ENCODE data around the gene PHYKPL. TPM values are rescaled to one million over a fixed set of nuclear protein-coding genes. Genes with fewer than 3 reads are reported as not detected.

Gene PHYKPL
- total and polyA plus RNA-seq, 12 donors = 15.0 to 125 (median 62.4) TPM

DNA sequence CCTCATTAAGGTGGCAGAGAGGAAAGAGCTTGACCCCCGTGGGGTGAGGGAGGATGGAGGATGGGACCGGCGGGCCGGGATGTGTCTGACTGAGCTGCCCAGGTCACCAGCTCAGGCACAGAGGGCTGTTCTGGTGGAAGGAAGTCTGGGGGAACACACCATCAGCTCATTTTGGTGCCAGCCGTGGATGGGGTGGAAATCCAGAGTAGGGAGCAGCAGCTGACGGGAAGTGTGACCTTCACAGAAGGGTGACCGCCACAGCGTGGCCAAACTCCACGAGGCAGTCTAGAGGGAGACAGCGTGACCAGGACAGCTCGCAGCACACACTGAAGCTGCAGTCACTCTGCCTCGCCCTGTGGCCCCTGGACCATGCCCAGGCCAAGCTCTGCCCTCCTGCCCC is 45.3 kb upstream of the PHYKPL start:
- no peak for TF ChIP-seq POLR2A (IDR thresholded peaks at IDR 0.05)
- TF ChIP-seq, protein P1, sequence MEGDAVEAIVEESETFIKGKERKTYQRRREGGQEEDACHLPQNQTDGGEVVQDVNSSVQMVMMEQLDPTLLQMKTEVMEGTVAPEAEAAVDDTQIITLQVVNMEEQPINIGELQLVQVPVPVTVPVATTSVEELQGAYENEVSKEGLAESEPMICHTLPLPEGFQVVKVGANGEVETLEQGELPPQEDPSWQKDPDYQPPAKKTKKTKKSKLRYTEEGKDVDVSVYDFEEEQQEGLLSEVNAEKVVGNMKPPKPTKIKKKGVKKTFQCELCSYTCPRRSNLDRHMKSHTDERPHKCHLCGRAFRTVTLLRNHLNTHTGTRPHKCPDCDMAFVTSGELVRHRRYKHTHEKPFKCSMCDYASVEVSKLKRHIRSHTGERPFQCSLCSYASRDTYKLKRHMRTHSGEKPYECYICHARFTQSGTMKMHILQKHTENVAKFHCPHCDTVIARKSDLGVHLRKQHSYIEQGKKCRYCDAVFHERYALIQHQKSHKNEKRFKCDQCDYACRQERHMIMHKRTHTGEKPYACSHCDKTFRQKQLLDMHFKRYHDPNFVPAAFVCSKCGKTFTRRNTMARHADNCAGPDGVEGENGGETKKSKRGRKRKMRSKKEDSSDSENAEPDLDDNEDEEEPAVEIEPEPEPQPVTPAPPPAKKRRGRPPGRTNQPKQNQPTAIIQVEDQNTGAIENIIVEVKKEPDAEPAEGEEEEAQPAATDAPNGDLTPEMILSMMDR (IDR thresholded peaks at IDR 0.05) = no peak
- DNase-seq = no peak
- Histone ChIP-seq H3K27ac (no peak overlapping the region), H3K4me3 (no peak overlapping the region), H3K9me3 (replicated peaks in 1 of 3) (no peaks in the 10 kb centered on the region), H3K36me3 (replicated peaks in 1 of 2) (no peaks in the 10 kb centered on the region), H3K4me1 (replicated peaks in 1 of 2) (peaks cover 0 to 2% of the 10 kb centered on the region in 2 donors), H3K27me3 (no peaks in the 10 kb centered on the region)
- intact Hi-C loops (cut with DNase I) = no loop called here
- WGBS, 4 donors = 57 to 92% (median 67%) methylated on average over 4 to 12 of the region's 12 CpGs

DNA sequence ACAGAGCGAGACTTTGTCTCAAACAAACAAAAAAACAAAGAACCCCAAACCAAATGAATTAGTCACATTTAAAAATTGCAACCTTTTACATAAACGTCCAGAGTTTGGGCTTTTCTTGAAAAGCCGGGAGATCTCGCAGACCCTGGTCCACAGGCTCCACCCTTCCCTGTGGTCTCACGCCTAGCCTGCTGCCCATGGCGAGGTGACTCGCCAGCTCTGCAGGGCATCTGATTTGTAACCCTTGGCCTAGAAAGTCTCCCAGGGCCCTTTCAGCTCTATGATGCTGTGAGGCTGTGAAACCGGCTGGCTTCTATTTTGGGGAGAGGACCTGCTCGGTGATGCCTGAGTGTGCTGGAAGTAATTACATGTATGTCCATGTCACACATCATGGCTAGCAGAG is 44.7 kb upstream of the PHYKPL start:
- H3K4me3 ChIP-seq = no peak overlapping the region
- peaks cover 0 to 2% of the 10 kb centered on the region in 2 donors for H3K4me1 ChIP-seq (replicated peaks in 1 of 2)
- no peak overlapping the region for H3K27ac ChIP-seq
- WGBS, 4 donors = 77 to 85% (median 84%) methylated on average over 8 to 9 of the region's 9 CpGs
- TF ChIP-seq, protein P1 (IDR thresholded peaks at IDR 0.05) = no peak
- TF ChIP-seq POLR2A (IDR thresholded peaks at IDR 0.05) = no peak
- H3K9me3 ChIP-seq (replicated peaks in 1 of 3) = no peaks in the 10 kb centered on the region
- no peaks in the 10 kb centered on the region for H3K27me3 ChIP-seq
- intact Hi-C loops (cut with DNase I) = no loop called here
- no peak for DNase-seq
- H3K36me3 ChIP-seq (replicated peaks in 1 of 2) = no peaks in the 10 kb centered on the region

DNA sequence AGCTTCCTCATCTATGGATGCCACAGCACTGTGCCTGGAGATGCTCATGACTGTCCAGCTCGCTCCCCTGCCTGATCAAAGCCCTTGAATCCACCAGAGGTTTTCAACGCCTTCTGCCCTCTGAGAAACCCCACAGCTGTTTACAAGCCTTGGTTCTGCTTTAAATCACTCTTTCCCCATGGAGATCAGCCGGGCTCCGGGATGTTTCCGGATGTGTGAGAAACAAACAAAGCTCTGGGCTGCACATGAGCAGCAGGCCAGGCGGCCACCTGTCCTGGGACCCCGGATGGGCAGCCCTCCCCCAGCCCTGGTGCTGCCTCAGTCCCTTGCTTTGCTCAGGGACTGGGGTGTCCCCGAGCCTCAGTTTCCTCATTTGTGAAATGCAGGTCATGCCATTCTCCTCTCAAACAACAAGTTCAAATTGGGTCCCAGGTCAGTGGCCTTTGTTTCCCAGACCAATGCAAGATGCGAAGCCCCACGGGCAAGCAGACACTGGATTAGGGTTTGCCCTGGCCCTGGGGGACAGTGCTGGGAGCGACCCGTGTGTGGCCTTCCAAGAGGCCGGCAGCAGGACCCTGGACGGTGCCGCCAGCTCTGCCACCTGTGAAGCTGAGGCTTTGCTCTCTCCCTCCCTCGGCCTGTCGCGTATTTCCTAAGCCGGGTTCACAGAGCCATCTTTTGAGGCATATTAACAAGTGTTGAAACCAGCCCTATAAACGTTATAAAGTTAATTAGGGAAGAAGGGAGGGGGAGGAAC is 42.4 kb upstream of the PHYKPL start:
- intact Hi-C loops (cut with DNase I) = no loop called here
- no peak overlapping the region for H3K27ac ChIP-seq
- H3K4me3 ChIP-seq = no peak overlapping the region
- WGBS, 4 donors = 75 to 82% (median 79%) methylated on average over 18 to 20 of the region's 20 CpGs
- H3K36me3 ChIP-seq (replicated peaks in 1 of 2) = no peaks in the 10 kb centered on the region
- H3K27me3 ChIP-seq = no peaks in the 10 kb centered on the region
- no peak for DNase-seq
- no peaks in the 10 kb centered on the region for H3K9me3 ChIP-seq (replicated peaks in 1 of 3)
- no peaks in the 10 kb centered on the region for H3K4me1 ChIP-seq (replicated peaks in 1 of 2)
- TF ChIP-seq, protein P1 (IDR thresholded peaks at IDR 0.05) = no peak
- TF ChIP-seq POLR2A (IDR thresholded peaks at IDR 0.05) = no peak

DNA sequence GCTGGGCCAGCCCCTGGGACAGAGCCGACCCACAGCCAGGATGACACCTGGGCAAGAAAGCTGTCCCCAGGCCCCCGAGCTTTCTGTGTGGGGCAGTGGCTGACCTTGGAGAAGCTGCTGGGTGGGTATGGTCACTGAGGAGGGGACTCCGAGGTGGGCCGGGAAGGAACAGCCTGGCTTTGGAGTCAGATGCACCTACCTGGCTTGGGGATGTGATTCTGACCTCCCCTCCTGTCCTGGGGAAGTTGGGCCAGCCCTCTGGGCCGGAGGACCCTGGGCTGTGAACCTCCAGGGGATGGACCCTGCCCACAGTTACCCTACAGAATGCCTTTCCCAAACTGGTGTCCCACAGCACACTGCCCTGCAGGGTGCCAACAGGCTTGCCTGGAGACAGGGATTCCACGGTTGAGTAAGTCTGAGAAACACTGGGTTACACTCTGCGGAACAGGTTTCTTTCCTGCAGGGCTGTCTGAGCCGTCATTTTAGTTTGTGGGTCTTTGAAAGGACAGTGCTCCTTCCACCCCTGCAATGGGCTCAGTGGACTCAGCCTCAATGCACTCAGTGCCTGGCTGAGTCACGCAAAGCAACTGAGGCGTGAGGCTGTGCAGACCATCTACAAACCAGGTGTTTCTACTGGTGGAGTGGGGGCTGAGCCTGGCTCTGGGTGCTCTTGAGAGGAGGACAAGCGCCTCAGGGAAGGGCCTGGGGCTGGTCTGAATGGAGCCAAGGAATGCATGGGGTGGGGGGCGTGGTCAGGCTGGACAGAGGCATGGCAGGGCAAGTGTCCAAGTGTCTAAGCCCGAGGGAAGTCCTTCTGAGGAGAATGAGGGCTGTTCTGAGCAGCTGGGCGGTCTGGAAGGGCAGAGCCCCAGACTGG is 41.3 kb upstream of the PHYKPL start:
- Histone ChIP-seq H3K4me1 (replicated peaks in 1 of 2) (no peaks in the 10 kb centered on the region), H3K36me3 (replicated peaks in 1 of 2) (no peaks in the 10 kb centered on the region), H3K4me3 (no peak overlapping the region), H3K9me3 (replicated peaks in 1 of 3) (no peaks in the 10 kb centered on the region), H3K27me3 (no peaks in the 10 kb centered on the region), H3K27ac (no peak overlapping the region)
- TF ChIP-seq, protein P1 (IDR thresholded peaks at IDR 0.05) = no peak
- TF ChIP-seq POLR2A (IDR thresholded peaks at IDR 0.05) = no peak
- WGBS, 4 donors = 60 to 79% (median 71%) methylated on average over 8 to 14 of the region's 14 CpGs
- DNase-seq = no peak
- intact Hi-C loops (cut with DNase I) = no loop called here

All from adrenal gland (tissue), 12 donors.